AG09309 (cell line): ENCODE measurements around the gene CAPRIN1.

Source experiments
- DNase-seq: peaks from one replicate; pipeline ENCODE4 v3.0.0-alpha.2; 2010; ENCODE audit warnings: low read depth
- H3K4me3 ChIP-seq: 2 replicates; pipeline ENCODE4 v1.5.1; 2011; ENCODE audit warnings: mild to moderate bottlenecking, low read depth, low read length, moderate library complexity; ENCODE audit not compliant: control insufficient read depth
- CTCF ChIP-seq: IDR thresholded peaks from 2 replicates; pipeline ENCODE4 v1.5.1; 2011; ENCODE audit warnings: mild to moderate bottlenecking, low read depth, low read length, inconsistent platforms; ENCODE audit not compliant: insufficient read depth, control insufficient read depth; ENCODE audit errors: missing control alignments

The CAPRIN1 gene

DNA sequence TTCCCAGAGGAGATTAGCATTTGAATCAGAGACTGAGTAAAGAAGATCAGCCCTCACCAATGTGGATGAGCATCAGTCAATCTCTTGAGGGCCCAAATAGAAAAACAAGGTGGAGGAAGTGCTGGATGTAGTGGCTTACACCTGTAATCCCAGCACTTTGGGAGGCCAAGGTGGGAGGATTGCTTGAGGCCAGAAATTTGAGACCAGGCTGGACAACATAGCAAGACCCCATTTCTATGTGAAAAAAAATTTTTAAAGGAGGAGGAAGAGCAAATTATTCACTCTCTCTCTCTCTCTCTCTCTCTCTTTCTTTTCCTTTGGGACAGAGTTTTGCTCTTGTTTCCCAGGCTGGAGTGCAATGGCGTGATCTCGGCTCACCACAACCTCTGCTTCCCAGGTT lies 18.1 kb upstream of the CAPRIN1 start:
- DNase-seq: no peak
- no peak overlapping the region for H3K4me3 ChIP-seq
- TF ChIP-seq CTCF: no peak

GRCh38 chr11:34034053-34034452 lies 17.5 kb upstream of the CAPRIN1 start:
- DNase-seq: no peak
- no peak for TF ChIP-seq CTCF
- no peak overlapping the region for H3K4me3 ChIP-seq

DNA sequence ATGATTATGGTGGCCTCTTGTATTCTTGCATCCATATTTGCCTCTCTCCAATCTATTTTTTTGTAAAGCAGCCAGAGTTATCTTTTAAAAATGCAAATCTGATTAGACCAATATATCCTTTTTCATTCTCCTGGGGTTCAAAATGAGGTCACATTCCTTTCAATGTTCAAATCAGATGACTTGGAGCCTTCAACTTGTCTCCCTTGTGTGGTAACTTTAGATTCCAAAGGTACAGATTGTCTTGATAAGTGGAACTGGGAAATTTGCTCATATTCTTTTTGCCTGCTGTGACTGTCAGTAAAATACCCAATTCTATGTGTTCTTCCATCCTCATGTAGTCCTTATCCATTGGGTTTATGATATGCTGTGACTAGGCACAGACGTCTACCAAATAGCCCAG lies 15.1 kb upstream of the CAPRIN1 start:
- TF ChIP-seq CTCF: no peak
- no peak for DNase-seq
- H3K4me3 ChIP-seq: no peak overlapping the region

DNA sequence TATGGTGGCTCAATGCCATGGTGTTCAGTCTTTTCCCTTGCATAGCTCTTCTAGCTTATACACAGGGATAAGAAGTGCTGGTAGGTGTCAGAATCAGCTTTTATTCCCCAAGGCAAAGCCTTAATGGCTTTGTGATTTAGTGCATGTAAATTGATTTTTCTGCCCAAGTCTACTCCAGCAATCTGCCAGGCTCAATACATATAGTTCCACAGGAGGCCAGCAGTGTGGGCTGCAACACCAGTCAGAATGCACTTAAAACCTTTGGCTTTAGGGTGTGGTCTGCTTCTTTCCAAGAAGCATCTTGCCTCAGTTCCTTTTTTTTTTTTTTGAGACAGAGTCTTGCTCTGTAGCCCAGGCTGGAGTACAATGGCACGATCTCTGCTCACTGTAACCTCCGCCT lies 14.5 kb upstream of the CAPRIN1 start:
- no peak for DNase-seq
- no peak overlapping the region for H3K4me3 ChIP-seq
- no peak for TF ChIP-seq CTCF

DNA sequence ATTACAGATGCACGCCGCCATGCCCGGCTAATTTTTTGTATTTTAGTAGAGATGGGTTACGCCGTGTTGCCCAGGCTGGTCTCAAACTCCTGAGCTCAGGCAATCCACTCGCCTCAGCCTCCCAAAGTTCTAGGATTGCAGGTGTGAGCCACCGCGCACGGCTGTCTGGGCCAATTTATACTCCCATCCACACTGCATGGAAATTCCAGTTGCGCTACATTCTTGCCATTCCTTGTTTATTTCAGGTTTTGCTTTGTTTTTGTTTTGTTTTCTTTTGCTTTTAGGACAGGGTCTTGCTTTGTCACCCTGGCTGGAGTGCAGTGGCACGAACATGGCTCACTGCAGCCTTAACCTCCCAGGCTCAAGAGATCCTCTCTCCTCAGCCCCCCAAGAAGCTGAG lies 11.0 kb upstream of the CAPRIN1 start:
- TF ChIP-seq CTCF: no peak
- H3K4me3 ChIP-seq: no peak overlapping the region

DNA sequence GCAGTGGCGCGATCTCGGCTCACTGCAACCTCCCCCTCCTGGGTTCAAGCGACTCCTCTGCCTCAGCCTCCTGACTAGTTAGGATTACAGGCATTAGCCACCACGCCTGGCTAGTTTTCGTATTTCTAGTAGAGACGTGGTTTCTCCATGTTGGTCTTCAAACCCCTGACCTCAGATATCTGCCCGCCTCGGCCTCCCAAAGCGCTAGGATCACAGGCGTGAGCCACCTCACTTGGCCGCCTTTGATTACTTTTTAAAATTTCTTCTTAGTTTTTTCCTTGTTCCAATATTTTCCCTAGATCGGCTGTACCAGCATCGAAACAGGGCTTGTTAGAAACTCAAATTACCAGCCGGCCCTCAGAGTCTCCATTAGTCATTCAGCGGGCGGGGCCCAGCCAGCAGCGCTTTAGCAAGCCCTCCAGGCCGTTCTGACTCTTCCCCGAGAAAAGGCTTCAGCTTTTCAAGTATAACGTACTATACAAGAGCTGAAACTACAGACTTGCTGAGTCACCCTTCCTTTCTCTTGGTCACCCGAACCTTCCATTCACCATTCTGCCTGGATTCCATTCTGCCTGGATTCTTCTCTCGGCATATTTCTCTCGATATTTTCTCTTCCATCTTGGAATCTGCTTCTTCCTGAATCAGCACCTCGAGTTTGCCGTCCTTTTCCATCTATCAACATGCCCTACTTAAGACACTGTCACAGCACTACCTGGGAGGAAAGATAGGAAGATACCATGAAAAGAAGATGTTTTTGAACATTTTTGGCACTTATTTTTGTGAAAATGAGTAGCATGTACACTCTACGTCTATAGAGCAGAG lies 6.7 kb upstream of the CAPRIN1 start:
- no peak for TF ChIP-seq CTCF
- peak overlapping the region; percentile 26 for H3K4me3 ChIP-seq
- peak; percentile 77 for DNase-seq

More for the DNA sequence above, 11.0 kb upstream of the CAPRIN1 start:
- no peak for DNase-seq

GRCh38 chr11:34049028-34049427 lies 2.5 kb upstream of the CAPRIN1 start:
- DNase-seq: no peak
- H3K4me3 ChIP-seq: no peak overlapping the region
- no peak for TF ChIP-seq CTCF
